GM18870 (cell line): ENCODE data around the gene ISCA1.

Experiments
- ATAC-seq: cut with Tn5 transposase; IDR thresholded peaks from one replicate; pipeline ENCODE4 v1.9.1; 2021; ENCODE audit warnings: moderate library complexity; ENCODE audit not compliant: unreplicated experiment

The ISCA1 gene

GRCh38 chr9:86238861-86239770 is 43.2 kb downstream of the ISCA1 start:
- ATAC-seq: no peak

GRCh38 chr9:86230858-86231257 is 51.5 kb downstream of the ISCA1 start:
- no peak for ATAC-seq

- no peak for ATAC-seq
These were observed 59.7 kb downstream of the ISCA1 start for GRCh38 chr9:86222667-86223066.

GRCh38 chr9:86219606-86220005 is 62.7 kb downstream of the ISCA1 start:
- no peak for ATAC-seq

GRCh38 chr9:86217076-86217755 is 65.1 kb downstream of the ISCA1 start:
- no peak for ATAC-seq
